ENCODE data around the gene PRRT4. TPM values are rescaled to one million over a fixed set of nuclear protein-coding genes. Genes with fewer than 3 reads are reported as not detected.

PRRT4 gene
- total RNA-seq, 2 experiments from 2014 or later, result 0.16 TPM; not detected in 1

DNA sequence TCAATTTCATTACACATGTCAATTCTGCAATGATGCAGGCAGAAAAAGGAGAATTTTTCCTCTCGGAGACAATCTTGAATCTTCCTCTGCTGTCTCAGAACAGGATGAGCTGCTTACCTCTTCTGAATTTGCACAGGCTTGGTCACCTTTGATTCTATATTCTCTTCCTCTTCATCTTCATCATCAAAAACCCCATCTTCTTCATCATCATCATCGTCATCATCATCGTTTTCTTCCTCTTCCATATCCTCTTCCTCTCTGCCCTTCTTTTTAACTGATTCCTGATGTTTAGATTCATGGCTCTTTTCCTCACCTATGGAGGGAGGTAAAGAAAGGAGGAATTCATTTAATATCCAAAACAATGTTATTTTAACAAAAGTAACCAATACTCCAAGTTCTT, 25.8 kb downstream of the PRRT4 start:
- CTCF ChIA-PET, result interaction anchor here (1.0 to 4.0 kb wide), 3 partner anchors 8 to 52 kb away, joined by 4 to 22 read pairs (median 6); partner anchors contain the start of gene RBM28
- ATAC-seq (no peak), DNase-seq (no peak)
- no peaks in the 10 kb centered on the region for H3K27me3 Mint-ChIP-seq (ENCODE audit: low read depth)
- H3K9me3 Mint-ChIP-seq (ENCODE audit: insufficient read depth), result no peaks in the 10 kb centered on the region
- no peak overlapping the region for H3K27ac Mint-ChIP-seq
- H3K36me3 Mint-ChIP-seq (ENCODE audit: low read depth), result peaks cover 44% of the 10 kb centered on the region
- H3K4me3 Mint-ChIP-seq, result no peak overlapping the region
- peaks cover 1% of the 10 kb centered on the region for H3K4me1 Mint-ChIP-seq (ENCODE audit: low read depth)
- POLR2A ChIA-PET, result no interaction called here

DNA sequence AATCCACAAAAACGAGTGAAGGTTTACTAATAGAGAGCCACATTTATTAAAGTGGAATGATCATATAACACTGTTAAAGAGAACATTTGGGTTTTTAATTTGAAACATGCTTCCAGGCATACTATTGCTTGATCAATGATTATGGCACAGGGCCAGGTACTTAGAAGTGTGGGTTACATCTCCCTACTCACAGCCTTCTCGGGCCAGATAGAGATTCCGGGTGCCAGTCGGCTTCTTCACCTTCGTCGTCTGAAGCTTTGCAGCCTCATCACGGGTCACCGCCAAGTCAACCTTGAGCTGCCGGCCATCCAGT, 37.2 kb downstream of the PRRT4 start:
- DNase-seq, result no peak
- ChIA-PET CTCF (interaction anchor here (1.5 kb wide), 1 partner anchor 12 kb away, joined by 3 read pairs; no protein-coding TSS in a partner anchor), POLR2A (no interaction called here)
- Mint-ChIP-seq H3K27ac (no peak overlapping the region), H3K4me1 (ENCODE audit: low read depth) (peaks cover 35% of the 10 kb centered on the region), H3K4me3 (no peak overlapping the region), H3K9me3 (ENCODE audit: insufficient read depth) (no peaks in the 10 kb centered on the region), H3K27me3 (ENCODE audit: low read depth) (no peaks in the 10 kb centered on the region), H3K36me3 (ENCODE audit: low read depth) (peaks cover 67% of the 10 kb centered on the region)
- ATAC-seq, result no peak

DNA sequence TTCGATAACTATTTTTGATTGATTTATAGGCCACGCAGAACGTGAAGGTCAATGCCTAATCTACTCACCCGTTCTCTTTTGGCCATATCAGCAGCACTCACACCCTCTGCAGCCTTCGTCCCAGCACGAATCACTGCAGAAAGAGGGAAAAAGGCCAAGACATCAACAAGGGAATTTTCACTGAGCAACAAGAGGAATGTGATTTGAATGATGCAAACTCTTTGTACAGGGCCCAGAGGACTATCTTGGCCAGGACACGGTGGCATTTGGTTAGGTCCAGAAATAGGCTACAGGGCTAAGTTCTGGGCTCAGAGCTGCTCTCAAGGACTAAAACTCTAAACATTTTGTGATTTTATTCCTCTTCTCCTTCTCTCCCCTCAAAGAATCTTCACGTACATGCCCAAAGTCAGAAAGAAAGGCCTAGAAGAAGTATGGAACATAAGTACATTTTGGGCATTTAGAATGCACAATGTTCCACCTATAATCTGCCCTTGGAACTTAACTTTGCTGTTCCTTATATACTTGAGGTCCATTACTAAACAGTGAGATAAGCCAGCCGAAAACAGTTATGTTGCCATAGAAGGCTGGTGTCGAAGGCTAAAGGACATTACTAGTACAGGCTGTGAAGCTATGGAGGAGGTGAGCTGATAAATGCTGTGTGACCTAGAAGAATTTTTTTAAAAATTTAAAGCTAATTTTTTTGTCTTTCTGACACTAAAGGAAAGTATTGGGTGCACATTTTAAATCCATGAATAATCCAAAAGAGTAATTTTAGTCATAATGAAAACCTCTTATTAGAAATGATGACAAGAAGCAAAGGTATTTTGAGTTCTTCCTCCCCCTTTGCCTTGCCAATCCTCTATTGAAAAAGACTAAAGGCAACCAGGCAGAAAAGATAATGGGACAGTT, 37.8 kb downstream of the PRRT4 start:
- H3K4me1 Mint-ChIP-seq (ENCODE audit: low read depth), result peaks cover 41% of the 10 kb centered on the region
- no peak overlapping the region for H3K27ac Mint-ChIP-seq
- DNase-seq (no peak), ATAC-seq (no peak)
- no peaks in the 10 kb centered on the region for H3K9me3 Mint-ChIP-seq (ENCODE audit: insufficient read depth)
- H3K36me3 Mint-ChIP-seq (ENCODE audit: low read depth), result peaks cover 70% of the 10 kb centered on the region
- H3K4me3 Mint-ChIP-seq, result no peak overlapping the region
- POLR2A ChIA-PET, result no interaction called here
- H3K27me3 Mint-ChIP-seq (ENCODE audit: low read depth), result no peaks in the 10 kb centered on the region
- CTCF ChIA-PET, result interaction anchor here (1.0 to 3.1 kb wide), 4 partner anchors 12 to 188 kb away, joined by 3 to 32 read pairs (median 11); no protein-coding TSS in a partner anchor

DNA sequence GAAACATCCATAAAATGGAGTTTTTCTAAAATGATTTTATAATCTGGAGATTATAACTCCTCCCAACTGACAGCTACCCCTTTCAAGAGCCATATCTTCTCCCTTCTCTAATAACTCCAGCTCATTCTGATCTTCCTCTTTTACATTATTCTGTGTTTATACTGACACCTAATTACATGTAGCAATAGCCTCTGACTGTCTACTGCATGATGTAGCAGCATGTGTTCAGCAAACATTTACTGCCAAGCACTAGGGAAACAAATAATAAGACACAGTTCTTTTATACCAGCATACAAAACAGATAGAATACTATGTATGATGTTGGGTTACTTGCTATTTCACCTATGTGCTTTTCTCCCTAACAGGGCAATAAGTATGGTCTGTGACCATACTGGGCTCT, 38.5 kb downstream of the PRRT4 start:
- ChIA-PET CTCF (interaction anchor here (0.9 to 4.0 kb wide), 13 partner anchors 11 to 219 kb away, joined by 3 to 56 read pairs (median 12); partner anchors contain the start of gene RBM28), POLR2A (no interaction called here)
- H3K27me3 Mint-ChIP-seq (ENCODE audit: low read depth), result no peaks in the 10 kb centered on the region
- H3K4me1 Mint-ChIP-seq (ENCODE audit: low read depth), result peaks cover 44% of the 10 kb centered on the region
- peaks cover 68% of the 10 kb centered on the region for H3K36me3 Mint-ChIP-seq (ENCODE audit: low read depth)
- ATAC-seq (no peak), DNase-seq (no peak)
- no peak overlapping the region for H3K4me3 Mint-ChIP-seq
- H3K27ac Mint-ChIP-seq, result peak overlapping the region; percentile 9
- H3K9me3 Mint-ChIP-seq (ENCODE audit: insufficient read depth), result no peaks in the 10 kb centered on the region

DNA sequence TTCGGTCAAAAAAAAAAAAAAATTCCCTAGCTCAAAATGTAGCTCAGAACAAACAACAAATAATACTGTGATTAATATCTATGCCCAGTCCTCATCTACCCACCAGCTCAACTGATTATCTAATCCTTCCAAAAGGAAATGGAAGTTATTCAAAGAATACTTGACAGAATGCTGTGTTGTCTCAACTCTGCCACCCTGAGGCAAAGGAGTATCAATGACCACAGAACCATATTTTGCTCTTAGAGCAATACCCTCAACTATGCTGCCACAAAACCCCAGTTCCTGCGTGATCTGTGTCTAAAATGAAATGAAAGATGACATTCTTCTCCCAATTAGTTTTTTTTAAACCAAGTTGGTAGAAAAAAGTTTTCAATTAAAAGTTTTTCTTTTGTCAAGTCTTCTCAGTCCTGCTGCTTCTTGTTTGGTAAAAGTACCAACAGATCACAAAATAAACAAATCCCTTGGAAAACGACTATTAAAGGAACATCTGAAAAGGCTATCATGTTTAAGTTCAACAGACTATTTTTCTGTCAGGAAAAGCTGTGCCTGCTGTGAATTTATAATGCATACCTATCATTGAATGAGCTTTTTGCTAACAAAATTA, 39.3 kb downstream of the PRRT4 start:
- H3K27me3 Mint-ChIP-seq (ENCODE audit: low read depth), result no peaks in the 10 kb centered on the region
- peaks cover 73% of the 10 kb centered on the region for H3K36me3 Mint-ChIP-seq (ENCODE audit: low read depth)
- POLR2A ChIA-PET, result interaction anchor here (0.6 kb wide), 1 partner anchor 1055 kb away, joined by 3 read pairs; no protein-coding TSS in a partner anchor
- CTCF ChIA-PET, result interaction anchor here (0.6 to 4.0 kb wide), 36 partner anchors 8 to 691 kb away, joined by 3 to 56 read pairs (median 4); partner anchors contain the start of gene RBM28
- DNase-seq (peak; percentile 70), ATAC-seq (peak; percentile 68)
- peaks cover 44% of the 10 kb centered on the region for H3K4me1 Mint-ChIP-seq (ENCODE audit: low read depth)
- H3K27ac Mint-ChIP-seq, result peak overlapping the region; percentile 90
- H3K9me3 Mint-ChIP-seq (ENCODE audit: insufficient read depth), result no peaks in the 10 kb centered on the region
- H3K4me3 Mint-ChIP-seq, result no peak overlapping the region

DNA sequence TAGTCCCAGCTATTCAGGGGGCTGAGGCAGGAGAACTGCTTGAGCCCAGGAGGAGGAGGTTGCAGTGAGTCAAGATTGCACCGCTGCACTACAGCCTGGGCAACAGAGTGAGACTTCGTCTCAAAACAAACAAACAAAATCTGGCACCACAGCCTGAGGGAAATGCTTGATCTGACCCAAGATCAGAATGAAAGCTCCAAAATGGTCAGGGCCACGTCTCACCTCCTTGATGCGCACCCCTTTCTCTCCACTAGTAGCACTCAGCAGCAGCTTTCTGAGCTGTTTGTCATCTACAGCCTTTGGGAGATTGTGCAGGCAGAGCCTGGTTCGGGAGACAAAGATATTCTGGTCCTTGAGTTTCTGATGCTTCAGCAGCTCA, 40.5 kb downstream of the PRRT4 start:
- H3K27ac Mint-ChIP-seq, result peak overlapping the region; percentile 90
- ChIA-PET POLR2A (interaction anchor here (0.6 to 0.8 kb wide), 2 partner anchors 68 to 614 kb away, joined by 3 to 4 read pairs; no protein-coding TSS in a partner anchor), CTCF (interaction anchor here (0.8 to 4.0 kb wide), 26 partner anchors 9 to 612 kb away, joined by 3 to 56 read pairs (median 6); partner anchors contain the start of gene RBM28)
- H3K27me3 Mint-ChIP-seq (ENCODE audit: low read depth), result no peaks in the 10 kb centered on the region
- H3K4me3 Mint-ChIP-seq, result peak overlapping the region; percentile 55
- H3K36me3 Mint-ChIP-seq (ENCODE audit: low read depth), result peaks cover 70% of the 10 kb centered on the region
- no peaks in the 10 kb centered on the region for H3K9me3 Mint-ChIP-seq (ENCODE audit: insufficient read depth)
- peaks cover 44% of the 10 kb centered on the region for H3K4me1 Mint-ChIP-seq (ENCODE audit: low read depth)
- DNase-seq (peak; percentile 33), ATAC-seq (peak; percentile 34)

DNA sequence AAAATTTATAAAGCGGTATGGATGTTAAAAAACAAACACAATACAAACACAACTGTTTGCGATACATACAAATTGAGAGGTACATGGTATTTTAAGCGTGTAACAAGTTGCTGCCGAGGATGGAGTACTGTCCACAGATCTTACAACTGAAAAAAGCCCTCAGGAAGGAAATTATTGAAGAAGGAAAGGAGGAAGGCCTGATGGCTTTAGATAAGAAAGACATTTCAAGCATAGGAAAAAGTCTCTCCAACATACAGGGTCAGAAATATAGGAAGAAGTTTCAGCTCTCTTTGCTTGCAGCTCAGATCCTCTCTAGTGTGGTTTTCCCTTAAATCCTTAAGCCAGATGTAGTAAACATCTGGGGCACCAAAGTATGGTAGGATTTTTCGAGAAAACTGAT, 42.8 kb downstream of the PRRT4 start:
- H3K27ac Mint-ChIP-seq, result peak overlapping the region; percentile 90
- no peaks in the 10 kb centered on the region for H3K27me3 Mint-ChIP-seq (ENCODE audit: low read depth)
- ChIA-PET CTCF (no interaction called here), POLR2A (no interaction called here)
- ATAC-seq (no peak), DNase-seq (no peak)
- H3K9me3 Mint-ChIP-seq (ENCODE audit: insufficient read depth), result no peaks in the 10 kb centered on the region
- H3K4me1 Mint-ChIP-seq (ENCODE audit: low read depth), result peaks cover 48% of the 10 kb centered on the region
- no peak overlapping the region for H3K4me3 Mint-ChIP-seq
- peaks cover 72% of the 10 kb centered on the region for H3K36me3 Mint-ChIP-seq (ENCODE audit: low read depth)

DNA sequence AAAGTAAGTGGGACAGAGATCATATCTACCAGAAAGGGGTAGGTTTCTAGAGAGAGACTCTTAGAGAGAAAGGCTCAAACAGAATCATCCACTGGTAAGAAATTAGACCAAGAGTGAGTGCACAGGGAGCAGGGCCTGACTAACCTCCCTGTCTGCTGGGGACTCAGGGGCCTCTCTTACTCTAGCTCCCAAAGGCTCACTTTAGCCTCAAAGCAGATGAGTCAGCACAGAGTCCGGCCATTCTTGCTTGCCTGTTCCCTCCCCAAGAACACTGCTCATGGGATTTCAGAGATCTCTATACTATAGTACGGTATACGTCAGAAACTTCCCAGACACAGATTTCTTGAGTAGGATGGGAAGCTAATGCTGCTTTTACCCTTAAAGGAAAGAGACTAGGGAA, 50.5 kb downstream of the PRRT4 start:
- peaks cover 4% of the 10 kb centered on the region for H3K4me1 Mint-ChIP-seq (ENCODE audit: low read depth)
- no peaks in the 10 kb centered on the region for H3K9me3 Mint-ChIP-seq (ENCODE audit: insufficient read depth)
- ChIA-PET POLR2A (no interaction called here), CTCF (interaction anchor here (3.5 kb wide), 1 partner anchor 11 kb away, joined by 17 read pairs; no protein-coding TSS in a partner anchor)
- H3K27ac Mint-ChIP-seq, result no peak overlapping the region
- H3K27me3 Mint-ChIP-seq (ENCODE audit: low read depth), result no peaks in the 10 kb centered on the region
- DNase-seq, result no peak
- peaks cover 74% of the 10 kb centered on the region for H3K36me3 Mint-ChIP-seq (ENCODE audit: low read depth)
- no peak for ATAC-seq
- no peak overlapping the region for H3K4me3 Mint-ChIP-seq

DNA sequence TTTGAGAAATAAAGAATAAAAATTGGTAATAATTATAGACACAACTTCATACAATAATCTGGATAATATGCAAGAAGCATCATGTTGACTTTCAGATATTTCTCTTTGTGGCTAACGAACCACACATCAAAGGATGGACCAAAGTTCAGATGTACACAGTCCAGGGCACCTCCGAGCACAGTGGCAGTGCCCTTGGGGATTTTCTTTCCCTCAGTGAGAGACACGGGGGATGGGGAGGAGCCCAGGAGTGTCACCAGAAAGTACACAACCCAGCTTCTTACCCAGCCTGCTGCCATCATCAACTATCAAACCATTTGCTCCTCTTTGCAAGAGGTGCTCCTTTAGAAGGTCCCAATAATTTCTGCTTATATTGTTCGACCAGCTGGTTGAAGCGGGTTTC, 51.0 kb downstream of the PRRT4 start:
- ChIA-PET CTCF (interaction anchor here (3.5 kb wide), 1 partner anchor 11 kb away, joined by 17 read pairs; no protein-coding TSS in a partner anchor), POLR2A (no interaction called here)
- H3K27ac Mint-ChIP-seq, result no peak overlapping the region
- peaks cover 4% of the 10 kb centered on the region for H3K4me1 Mint-ChIP-seq (ENCODE audit: low read depth)
- no peak for ATAC-seq
- no peaks in the 10 kb centered on the region for H3K27me3 Mint-ChIP-seq (ENCODE audit: low read depth)
- no peak overlapping the region for H3K4me3 Mint-ChIP-seq
- H3K9me3 Mint-ChIP-seq (ENCODE audit: insufficient read depth), result no peaks in the 10 kb centered on the region
- no peak for DNase-seq
- peaks cover 75% of the 10 kb centered on the region for H3K36me3 Mint-ChIP-seq (ENCODE audit: low read depth)

DNA sequence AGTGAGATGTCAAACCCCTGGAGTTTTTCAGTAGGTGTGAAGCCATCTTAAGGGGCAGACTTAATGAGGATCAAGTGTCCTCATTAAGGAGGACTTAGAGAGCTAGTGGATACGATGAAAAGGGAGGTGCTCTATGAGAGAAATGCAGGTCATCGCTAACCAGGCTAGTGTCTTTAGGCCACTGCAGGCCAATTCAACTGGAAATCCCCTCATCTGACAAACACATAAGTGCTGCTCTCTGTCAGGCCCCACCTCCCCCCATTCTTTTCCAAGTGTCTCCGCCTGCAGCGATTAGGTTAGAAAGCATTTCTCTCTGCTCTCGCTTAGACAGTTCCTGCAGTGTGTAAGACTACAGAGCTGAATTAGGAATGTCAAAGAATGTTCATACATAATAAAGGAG, 51.5 kb downstream of the PRRT4 start:
- H3K27me3 Mint-ChIP-seq (ENCODE audit: low read depth), result no peaks in the 10 kb centered on the region
- DNase-seq (no peak), ATAC-seq (no peak)
- ChIA-PET CTCF (no interaction called here), POLR2A (no interaction called here)
- peaks cover 75% of the 10 kb centered on the region for H3K36me3 Mint-ChIP-seq (ENCODE audit: low read depth)
- peaks cover 4% of the 10 kb centered on the region for H3K4me1 Mint-ChIP-seq (ENCODE audit: low read depth)
- H3K9me3 Mint-ChIP-seq (ENCODE audit: insufficient read depth), result no peaks in the 10 kb centered on the region
- H3K27ac Mint-ChIP-seq, result no peak overlapping the region
- no peak overlapping the region for H3K4me3 Mint-ChIP-seq

DNA sequence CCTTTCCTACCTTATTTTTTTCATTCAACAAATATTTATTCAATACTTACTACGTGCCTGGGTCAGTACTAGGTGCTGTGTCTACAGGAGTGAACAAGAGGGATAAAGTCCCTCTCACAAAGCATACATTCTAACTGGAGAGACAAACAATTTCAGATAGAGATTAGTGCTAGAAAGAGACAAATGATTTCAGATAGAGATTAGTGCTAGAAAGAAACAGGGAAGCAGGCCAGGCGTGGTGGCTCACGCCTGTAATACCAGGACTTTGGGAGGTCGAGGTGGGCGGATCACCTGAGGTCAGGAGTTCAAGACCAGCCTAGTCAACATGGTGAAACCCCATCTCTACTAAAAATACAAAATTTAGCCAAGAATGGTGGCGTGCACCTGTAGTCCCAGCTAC, 52.4 kb downstream of the PRRT4 start:
- no peaks in the 10 kb centered on the region for H3K27me3 Mint-ChIP-seq (ENCODE audit: low read depth)
- POLR2A ChIA-PET, result no interaction called here

DNA sequence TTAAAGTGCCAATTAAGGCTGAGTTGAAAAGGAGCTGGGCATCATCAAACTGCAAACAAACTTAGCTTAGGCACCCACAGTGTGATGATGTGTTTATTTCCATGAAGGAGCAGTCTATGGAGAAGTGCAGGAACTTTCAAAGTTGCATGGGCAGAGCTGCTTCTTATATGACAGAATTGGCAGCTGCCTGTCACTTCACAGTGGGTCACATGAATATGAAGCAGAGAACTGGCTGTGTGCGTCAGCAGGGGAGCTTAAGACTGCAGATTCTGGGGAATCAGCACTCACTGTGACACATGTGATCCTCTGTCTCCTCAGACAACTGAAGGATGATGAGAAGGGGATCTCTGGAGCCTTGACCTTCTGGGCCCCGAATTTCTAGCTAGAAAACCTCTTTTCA, 54.4 kb downstream of the PRRT4 start:
- DNase-seq, result no peak
- Mint-ChIP-seq H3K27me3 (ENCODE audit: low read depth) (no peaks in the 10 kb centered on the region), H3K4me1 (ENCODE audit: low read depth) (no peaks in the 10 kb centered on the region), H3K9me3 (ENCODE audit: insufficient read depth) (no peaks in the 10 kb centered on the region), H3K4me3 (no peak overlapping the region), H3K27ac (no peak overlapping the region), H3K36me3 (ENCODE audit: low read depth) (peaks cover 58% of the 10 kb centered on the region)
- CTCF ChIA-PET, result interaction anchor here (0.8 to 2.6 kb wide), 2 partner anchors 15 to 55 kb away, joined by 3 to 12 read pairs; no protein-coding TSS in a partner anchor
- POLR2A ChIA-PET, result no interaction called here
- no peak for ATAC-seq

More for the DNA sequence above, 52.4 kb downstream of the PRRT4 start:
- ATAC-seq, result no peak
- Mint-ChIP-seq H3K4me3 (no peak overlapping the region), H3K9me3 (ENCODE audit: insufficient read depth) (no peaks in the 10 kb centered on the region), H3K27ac (no peak overlapping the region), H3K4me1 (ENCODE audit: low read depth) (no peaks in the 10 kb centered on the region), H3K36me3 (ENCODE audit: low read depth) (peaks cover 70% of the 10 kb centered on the region)
- CTCF ChIA-PET, result no interaction called here
- DNase-seq, result no peak
